HG03558 (cell line): ENCODE results near the gene DGKZ.
"Not testable (repeated sequence)": the region's sequence is repeated elsewhere in the genome, so short reads cannot be mapped to it uniquely, and the experiment has no call there.

Experiments
- ATAC-seq: cut with Tn5 transposase; IDR thresholded peaks from one replicate; pipeline ENCODE4 v1.9.1; 2021; ENCODE audit warnings: moderate number of reproducible peaks; ENCODE audit not compliant: unreplicated experiment; ENCODE audit errors: extremely low read depth

Gene DGKZ

DNA sequence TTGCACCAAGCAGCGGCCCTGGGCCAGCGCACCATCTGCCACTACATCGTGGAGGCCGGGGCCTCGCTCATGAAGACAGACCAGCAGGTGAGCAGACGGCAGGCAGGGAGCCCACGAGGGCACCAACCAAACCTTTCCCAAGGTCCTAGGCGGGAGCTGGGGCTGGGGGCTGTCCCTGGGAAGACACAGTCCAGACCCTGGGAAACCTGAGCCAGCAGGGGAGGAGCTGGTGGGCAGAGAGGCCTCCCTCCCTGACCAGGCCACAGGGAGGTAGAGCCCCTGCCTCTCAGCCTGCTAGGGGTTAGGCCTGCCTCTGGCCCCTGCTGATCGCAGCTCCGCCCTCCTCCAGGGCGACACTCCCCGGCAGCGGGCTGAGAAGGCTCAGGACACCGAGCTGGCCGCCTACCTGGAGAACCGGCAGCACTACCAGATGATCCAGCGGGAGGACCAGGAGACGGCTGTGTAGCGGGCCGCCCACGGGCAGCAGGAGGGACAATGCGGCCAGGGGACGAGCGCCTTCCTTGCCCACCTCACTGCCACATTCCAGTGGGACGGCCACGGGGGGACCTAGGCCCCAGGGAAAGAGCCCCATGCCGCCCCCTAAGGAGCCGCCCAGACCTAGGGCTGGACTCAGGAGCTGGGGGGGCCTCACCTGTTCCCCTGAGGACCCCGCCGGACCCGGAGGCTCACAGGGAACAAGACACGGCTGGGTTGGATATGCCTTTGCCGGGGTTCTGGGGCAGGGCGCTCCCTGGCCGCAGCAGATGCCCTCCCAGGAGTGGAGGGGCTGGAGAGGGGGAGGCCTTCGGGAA, 32.4 kb downstream of the DGKZ start:
- not testable (repeated sequence) for ATAC-seq

DNA sequence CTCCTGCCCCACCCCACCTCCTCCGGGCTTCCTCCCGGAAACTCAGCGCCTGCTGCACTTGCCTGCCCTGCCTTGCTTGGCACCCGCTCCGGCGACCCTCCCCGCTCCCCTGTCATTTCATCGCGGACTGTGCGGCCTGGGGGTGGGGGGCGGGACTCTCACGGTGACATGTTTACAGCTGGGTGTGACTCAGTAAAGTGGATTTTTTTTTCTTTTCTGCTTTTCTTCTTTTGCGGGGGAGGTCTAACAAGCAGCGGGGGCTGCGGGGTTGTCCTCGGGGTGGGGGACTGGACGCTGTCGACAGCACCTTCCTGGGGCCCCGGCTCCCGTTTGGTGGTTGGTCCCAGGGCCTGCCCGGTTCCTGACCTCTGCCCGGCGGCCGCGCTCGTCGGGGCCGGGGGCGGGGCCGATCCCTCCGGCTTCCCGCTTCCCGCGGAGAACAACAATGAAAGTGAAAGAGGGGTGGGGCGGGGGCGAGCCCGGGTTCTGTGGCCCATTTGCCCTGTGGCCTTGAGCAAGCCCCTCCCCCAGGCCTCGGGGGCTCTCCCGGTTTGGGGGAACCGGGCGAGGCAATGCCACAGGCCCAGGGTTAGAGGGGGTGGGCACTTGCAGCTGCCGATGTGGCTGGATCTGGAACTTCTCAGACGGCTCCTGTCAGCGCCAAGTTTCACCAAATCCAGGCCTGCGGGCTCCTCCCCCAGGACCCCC, 33.2 kb downstream of the DGKZ start:
- no peak for ATAC-seq

DNA sequence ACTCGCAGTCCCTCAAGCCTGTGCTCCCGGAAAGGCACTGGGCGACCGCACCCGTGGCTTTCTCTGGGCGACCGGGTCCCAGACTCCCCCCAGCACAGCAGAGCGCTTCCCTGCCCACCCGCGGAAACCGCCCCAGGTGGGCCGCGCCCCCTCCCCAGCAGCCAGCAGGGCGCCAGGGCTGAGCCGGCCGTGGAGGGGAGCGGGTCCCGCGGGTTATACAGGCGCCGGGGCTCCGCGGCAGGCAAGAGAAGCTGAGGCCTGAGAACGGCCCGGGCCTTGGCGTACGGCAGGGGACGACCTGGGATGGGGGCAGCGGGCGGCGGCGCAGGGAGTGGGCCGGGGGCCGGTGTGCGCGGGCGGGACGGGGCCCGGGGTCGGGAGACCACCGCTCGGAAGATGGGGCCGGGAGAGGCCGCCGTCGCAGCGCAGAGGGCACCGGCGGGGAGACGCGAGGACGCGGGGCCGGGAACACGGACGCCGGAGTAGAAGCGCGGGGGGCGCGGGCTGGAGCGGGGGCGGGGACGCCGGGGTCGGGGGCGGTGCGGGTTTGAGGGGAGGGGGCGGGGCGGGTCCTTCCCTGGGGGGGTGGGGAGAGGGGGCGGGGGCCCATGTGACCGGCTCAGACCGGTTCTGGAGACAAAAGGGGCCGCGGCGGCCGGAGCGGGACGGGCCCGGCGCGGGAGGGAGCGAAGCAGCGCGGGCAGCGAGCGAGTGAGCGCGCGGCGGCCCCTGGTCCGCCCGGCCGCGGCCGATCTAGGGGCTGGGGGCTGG, 34.0 kb downstream of the DGKZ start, which contains the start of gene MDK:
Gene MDK, plus strand, starts transcription at position 622 of the 771 bp plus-strand sequence. CDS start 389 bp downstream, outside the sequence.
- ATAC-seq = no peak

GRCh38 chr11:46381819-46382645, 34.8 kb downstream of the DGKZ start:
- ATAC-seq = no peak

DNA sequence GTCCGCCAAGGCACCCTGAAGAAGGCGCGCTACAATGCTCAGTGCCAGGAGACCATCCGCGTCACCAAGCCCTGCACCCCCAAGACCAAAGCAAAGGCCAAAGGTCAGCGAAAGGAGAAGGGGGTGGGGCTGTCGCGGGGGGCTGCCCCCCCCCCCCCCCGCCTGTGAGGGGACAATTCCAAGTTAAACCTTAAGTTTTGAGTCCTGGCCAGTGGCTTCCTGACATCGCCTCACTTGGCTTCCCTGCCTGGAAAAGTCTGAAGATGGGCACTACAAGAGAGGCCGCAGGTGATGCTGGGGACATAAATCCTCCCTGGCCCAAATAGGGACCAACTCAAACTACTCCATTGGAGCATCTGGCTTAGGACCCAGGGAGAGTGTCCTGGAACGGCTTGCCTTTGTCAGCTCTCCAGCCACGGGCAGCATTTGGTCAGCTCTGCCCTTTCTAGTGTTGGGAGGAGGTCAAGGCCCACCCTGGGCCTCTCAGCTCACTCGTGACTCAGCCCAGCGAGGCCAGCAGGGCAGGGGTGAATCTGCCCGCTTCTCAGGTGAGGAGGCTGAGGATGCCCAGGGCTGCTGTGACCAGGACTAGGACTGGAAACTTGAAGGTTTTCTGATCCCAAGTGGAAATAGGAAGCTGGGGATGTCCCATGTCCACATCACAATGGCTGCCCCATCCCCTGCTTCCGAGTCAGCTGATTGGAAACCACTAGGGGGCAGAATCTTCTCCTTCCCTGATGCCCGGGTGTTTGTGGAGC, 35.6 kb downstream of the DGKZ start:
- no peak for ATAC-seq

- no peak for ATAC-seq
Measured at GRCh38 chr11:46383404-46383758, 36.1 kb downstream of the DGKZ start.

DNA sequence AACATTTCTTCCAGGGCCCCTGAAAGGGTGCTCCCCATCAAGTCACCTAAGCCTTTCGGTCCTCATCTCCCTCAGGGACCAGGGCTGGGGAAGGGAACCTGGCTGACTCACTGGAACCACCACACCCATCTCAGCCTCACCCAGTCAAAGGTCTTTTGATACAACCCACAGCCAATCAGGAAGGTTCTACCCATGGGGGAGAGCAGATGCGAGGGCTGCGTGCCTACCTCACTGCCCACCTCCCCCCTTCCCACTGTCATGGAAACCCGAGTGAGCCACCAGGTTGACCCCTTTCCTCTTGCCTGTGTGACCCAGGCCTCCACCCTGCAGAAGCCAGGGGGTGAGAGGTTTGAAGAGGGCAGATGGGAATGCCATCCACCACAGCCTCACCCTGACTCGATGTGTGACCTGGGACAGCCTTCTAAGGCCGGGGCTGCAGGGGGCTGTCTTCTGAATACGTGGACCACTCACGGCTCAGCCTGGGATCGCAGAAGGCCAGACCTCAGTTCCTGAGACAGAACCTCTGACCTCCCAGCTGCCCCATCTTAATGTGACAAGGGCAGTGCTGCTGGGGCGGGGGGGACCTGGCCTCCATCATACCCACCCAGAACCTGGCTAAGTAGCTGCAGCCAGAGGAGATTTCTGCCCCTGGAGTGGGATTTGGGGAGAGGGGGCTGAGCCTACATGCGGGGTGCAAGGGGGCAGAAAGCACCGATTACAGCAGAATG, 36.9 kb downstream of the DGKZ start:
- no peak for ATAC-seq

DNA sequence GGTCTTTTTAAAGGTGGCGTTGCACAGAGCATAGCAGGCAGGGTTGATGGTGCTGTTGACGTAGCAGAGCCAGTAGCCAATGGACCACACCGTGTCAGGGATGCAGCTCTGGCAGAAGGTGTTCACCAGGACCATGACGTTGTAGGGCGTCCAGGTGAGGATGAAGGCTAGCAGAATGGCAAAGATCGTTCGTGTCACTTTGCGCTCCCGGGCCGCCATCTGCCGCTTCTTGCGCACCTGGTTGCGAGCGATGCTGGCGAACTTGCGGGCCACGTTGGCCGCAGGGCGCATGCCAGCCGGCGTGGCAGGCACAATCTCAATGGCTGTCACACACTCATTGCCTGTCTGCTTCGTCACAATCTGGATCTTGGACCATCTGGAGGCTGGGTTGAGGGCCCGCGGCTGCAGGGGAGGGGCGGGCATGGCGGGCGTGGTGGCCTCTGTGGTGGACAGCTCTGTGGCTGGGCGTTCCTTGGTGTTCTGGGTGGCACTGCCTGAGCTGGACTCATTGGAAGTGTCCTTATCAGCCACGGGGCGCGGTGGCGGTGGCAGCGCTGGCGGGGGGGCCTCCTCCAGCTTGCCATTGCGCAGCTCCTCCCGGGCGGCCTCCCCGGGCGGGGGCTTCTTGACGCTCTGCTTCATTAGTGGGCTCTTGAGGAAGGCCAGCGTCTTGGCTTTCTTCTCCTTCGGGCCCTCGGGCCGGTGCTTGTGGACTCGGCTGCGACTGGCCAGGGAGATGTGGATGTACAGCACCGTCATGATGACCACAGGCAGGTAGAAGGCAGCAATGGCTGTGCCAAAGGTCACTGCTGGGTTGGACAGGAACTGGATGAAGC, 38.1 kb downstream of the DGKZ start:
- no peak for ATAC-seq

- no peak for ATAC-seq
Measured at GRCh38 chr11:46386005-46386578, 38.8 kb downstream of the DGKZ start.

DNA sequence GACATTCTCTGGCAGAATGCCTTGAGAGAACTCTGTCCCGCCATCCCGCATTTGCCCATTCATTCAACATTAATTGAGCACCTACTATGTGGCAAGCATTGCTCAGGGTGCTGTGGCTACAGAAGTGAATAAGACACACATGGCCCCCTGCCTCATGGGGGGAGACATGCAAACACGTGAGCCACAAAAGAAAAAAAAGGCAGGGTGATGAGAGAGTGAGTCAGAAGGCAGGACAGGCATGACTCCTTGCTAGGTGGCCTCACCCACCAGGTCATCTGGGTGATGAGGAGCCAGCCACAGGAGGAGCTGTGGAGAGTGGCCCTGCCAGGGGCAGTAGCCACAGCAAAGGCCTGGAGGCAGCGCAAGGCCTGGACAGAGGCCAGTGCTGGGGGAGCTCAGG, 39.4 kb downstream of the DGKZ start:
- ATAC-seq = no peak

- ATAC-seq = no peak
Measured at GRCh38 chr11:46387456-46387855, 40.2 kb downstream of the DGKZ start.

- no peak for ATAC-seq
Measured at GRCh38 chr11:46387919-46388618, 40.8 kb downstream of the DGKZ start.

- no peak for ATAC-seq
Measured at GRCh38 chr11:46388619-46389449, 41.6 kb downstream of the DGKZ start.

DNA sequence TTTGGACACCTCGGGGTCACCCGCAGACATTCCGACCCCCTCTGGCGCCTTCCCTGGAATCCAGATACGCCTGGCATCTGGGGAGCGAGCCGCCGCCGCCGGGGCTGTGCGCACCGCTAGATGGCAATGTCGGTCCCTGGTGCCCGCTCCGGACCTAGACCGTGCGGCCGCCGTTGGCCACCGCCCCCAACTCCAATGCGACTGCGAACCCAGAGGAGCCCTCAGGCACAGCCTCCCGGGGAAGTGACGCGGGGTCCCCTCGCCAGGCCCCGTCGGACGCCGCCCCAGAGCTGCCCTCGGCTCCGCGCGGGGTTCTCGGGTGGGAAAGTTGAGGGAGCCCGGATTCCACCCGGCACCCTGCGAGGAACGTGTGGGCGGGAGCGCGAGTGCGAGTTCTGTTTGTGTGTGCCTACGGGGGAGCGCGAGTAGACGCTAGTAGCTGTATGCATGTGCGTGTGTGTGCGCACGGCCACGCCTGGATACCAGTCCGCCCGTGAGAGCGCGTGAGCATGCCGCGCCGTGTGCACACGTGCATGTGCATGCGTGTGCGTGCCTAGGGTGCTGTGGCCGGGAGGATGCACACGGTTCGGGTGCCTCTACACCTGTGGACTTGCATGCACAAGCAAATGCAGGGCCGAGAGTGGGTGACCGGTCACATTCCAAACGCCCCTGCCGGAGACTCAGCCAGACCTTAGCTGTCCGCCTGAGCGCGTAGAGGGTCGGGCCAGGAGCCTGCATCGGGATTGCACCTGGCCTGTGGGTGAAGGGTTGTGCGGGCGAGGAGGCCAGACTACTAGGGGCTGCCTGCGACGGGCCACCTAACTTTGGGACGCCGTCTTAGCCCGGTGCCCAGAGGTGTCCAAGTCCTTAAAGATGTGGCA, 42.4 kb downstream of the DGKZ start:
- ATAC-seq = no peak
